HL-60 (cell line): ENCODE measurements around the gene MAGEF1.

Experiments used
- DNase-seq, 2 experiments: peaks; one replicate each; pipeline ENCODE4 v3.0.0-alpha.2; 2010 to 2020; ENCODE audit warnings: low read depth in 1 of 2, low spot score in 1 of 2
- H3K27ac ChIP-seq: fragments of 250-450 bp; sonication (Bioruptor Pico); replicated peaks from 2 replicates; pipeline ENCODE4 v1.5.1; 2020; ENCODE audit warnings: mild to moderate bottlenecking, moderate library complexity
- H3K27me3 ChIP-seq: fragments of 250-450 bp; sonication (Bioruptor Pico); 2 replicates; pipeline ENCODE4 v1.5.1; 2021; ENCODE audit warnings: mild to moderate bottlenecking, moderate library complexity; ENCODE audit not compliant: insufficient read depth, poor library complexity, severe bottlenecking
- H3K4me3 ChIP-seq: replicated peaks from 2 replicates; pipeline ENCODE4 v1.5.1; 2011; ENCODE audit warnings: mild to moderate bottlenecking, control low read depth, low read length; ENCODE audit not compliant: insufficient read depth
- CTCF ChIP-seq: IDR thresholded peaks from one replicate; pipeline ENCODE4 v1.5.1; 2011; ENCODE audit warnings: low read length, control low read depth, inconsistent platforms; ENCODE audit not compliant: insufficient read depth
- GABPA ChIP-seq: IDR thresholded peaks from 2 replicates; pipeline ENCODE4 v1.6.1; 2012; ENCODE audit warnings: low read depth
- POLR2AphosphoS5 ChIP-seq: IDR thresholded peaks from 2 replicates; pipeline ENCODE4 v1.6.1; 2012; ENCODE audit warnings: low read depth
- REST ChIP-seq: IDR thresholded peaks from 2 replicates; pipeline ENCODE4 v1.6.1; 2012; ENCODE audit warnings: low read depth; ENCODE audit not compliant: insufficient replicate concordance
- SPI1 ChIP-seq: IDR thresholded peaks from 2 replicates; pipeline ENCODE4 v1.6.1; 2012; ENCODE audit warnings: low read depth, mild to moderate bottlenecking, borderline replicate concordance

Gene MAGEF1

GRCh38 chr3:184685646-184686045, 26.2 kb downstream of the MAGEF1 start:
- no peak for DNase-seq
- no peaks in the 10 kb centered on the region for H3K27me3 ChIP-seq
- no peak overlapping the region for H3K27ac ChIP-seq
- H3K4me3 ChIP-seq = no peak overlapping the region
- TF ChIP-seq CTCF (no peak), REST (no peak), POLR2AphosphoS5 (no peak), GABPA (no peak), SPI1 (no peak)

- Histone ChIP-seq H3K27me3 (no peaks in the 10 kb centered on the region), H3K27ac (no peak overlapping the region), H3K4me3 (no peak overlapping the region)
- TF ChIP-seq GABPA (no peak), REST (no peak), SPI1 (no peak), POLR2AphosphoS5 (no peak), CTCF (no peak)
- DNase-seq = no peak
Observed at GRCh38 chr3:184685055-184685454, 26.8 kb downstream of the MAGEF1 start.

GRCh38 chr3:184683900-184684560, 27.8 kb downstream of the MAGEF1 start:
- no peak overlapping the region for H3K27ac ChIP-seq
- DNase-seq = no peak
- no peak overlapping the region for H3K4me3 ChIP-seq
- no peak for TF ChIP-seq REST
- TF ChIP-seq POLR2AphosphoS5 = no peak
- no peak for TF ChIP-seq SPI1
- no peak for TF ChIP-seq CTCF
- no peak for TF ChIP-seq GABPA
- H3K27me3 ChIP-seq = no peaks in the 10 kb centered on the region
